ENCODE results near the gene MACROD2.

GRCh38 chr20:14098261-14098660 lies 102.9 kb downstream of the MACROD2 start:
- TF ChIP-seq, protein P1, sequence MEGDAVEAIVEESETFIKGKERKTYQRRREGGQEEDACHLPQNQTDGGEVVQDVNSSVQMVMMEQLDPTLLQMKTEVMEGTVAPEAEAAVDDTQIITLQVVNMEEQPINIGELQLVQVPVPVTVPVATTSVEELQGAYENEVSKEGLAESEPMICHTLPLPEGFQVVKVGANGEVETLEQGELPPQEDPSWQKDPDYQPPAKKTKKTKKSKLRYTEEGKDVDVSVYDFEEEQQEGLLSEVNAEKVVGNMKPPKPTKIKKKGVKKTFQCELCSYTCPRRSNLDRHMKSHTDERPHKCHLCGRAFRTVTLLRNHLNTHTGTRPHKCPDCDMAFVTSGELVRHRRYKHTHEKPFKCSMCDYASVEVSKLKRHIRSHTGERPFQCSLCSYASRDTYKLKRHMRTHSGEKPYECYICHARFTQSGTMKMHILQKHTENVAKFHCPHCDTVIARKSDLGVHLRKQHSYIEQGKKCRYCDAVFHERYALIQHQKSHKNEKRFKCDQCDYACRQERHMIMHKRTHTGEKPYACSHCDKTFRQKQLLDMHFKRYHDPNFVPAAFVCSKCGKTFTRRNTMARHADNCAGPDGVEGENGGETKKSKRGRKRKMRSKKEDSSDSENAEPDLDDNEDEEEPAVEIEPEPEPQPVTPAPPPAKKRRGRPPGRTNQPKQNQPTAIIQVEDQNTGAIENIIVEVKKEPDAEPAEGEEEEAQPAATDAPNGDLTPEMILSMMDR (IDR thresholded peaks at IDR 0.05; ENCODE audit: insufficient read depth, low read depth, low read length) = no peak
- TF ChIP-seq EZH2 (IDR thresholded peaks at IDR 0.05; ENCODE audit: insufficient read depth, low read length) = no peak
